ENCODE results near the gene CLCNKB.

The CLCNKB gene

GRCh38 chr1:16070640-16071355, 27.2 kb downstream of the CLCNKB start:
- Mint-ChIP-seq H3K27me3 (peaks cover 34% of the 10 kb centered on the region), H3K36me3 (no peaks in the 10 kb centered on the region), H3K4me1 (peaks cover 34% of the 10 kb centered on the region), H3K27ac (no peak overlapping the region), H3K4me3 (no peak overlapping the region), H3K9me3 (no peaks in the 10 kb centered on the region)
- no peak for ATAC-seq

GRCh38 chr1:16071614-16072013, 28.0 kb downstream of the CLCNKB start:
- Mint-ChIP-seq H3K4me3 (no peak overlapping the region), H3K36me3 (no peaks in the 10 kb centered on the region), H3K4me1 (peaks cover 34% of the 10 kb centered on the region), H3K27ac (no peak overlapping the region), H3K27me3 (peaks cover 31% of the 10 kb centered on the region), H3K9me3 (no peaks in the 10 kb centered on the region)
- ATAC-seq: no peak

- Mint-ChIP-seq H3K4me3 (peak overlapping the region; percentile 68), H3K27me3 (peaks cover 31% of the 10 kb centered on the region), H3K4me1 (peaks cover 34% of the 10 kb centered on the region), H3K27ac (peak overlapping the region; percentile 20), H3K9me3 (no peaks in the 10 kb centered on the region), H3K36me3 (no peaks in the 10 kb centered on the region)
- no peak for ATAC-seq
These were observed 28.5 kb downstream of the CLCNKB start for GRCh38 chr1:16072095-16072494.

DNA sequence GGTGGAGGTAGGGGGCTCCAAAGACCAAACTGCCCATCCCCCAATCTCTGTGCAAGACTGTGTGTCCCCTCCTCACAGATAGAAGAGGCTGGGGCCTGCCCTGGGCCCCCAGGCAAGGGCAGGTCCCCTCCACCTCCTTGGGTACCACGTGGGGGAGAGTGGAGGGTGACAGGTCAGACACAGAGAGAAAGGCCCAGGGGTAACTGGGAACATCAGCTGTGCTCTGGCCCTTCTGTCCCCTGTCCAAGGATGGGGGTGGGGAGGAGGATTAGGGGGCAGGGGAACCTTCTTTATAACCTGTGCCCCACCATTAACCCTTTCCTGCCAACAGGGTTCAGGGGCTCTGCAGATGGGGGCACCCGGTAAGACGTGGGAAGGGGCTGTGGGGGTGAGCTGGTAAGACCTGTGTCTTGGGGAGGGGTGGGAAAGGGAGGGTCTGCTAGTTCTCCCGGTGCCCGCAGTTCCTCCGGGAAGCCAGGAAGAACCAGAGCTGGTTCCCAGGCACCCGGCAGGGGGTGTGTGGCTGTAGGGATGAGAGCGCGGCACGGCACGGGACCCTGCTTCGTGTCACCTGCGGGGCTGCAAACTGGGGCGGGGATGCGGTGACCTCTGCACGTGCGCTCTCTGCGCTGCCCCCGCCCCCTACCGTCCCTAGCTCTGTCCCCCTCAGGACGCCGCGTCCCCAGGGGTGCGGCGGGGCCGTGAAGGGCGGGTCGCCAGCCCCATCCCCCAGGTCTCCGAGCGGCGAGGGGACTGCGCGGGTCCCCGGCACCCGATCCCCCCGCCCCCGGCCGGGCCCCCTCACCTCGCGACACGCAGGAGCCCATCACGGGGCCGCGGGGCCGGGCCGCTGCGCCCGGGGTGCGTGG, 29.3 kb downstream of the CLCNKB start:
- peaks cover 33% of the 10 kb centered on the region for H3K4me1 Mint-ChIP-seq
- peak overlapping the region; percentile 20 for H3K27ac Mint-ChIP-seq
- peak; percentile 52 for ATAC-seq
- H3K27me3 Mint-ChIP-seq: peaks cover 24% of the 10 kb centered on the region
- H3K36me3 Mint-ChIP-seq: no peaks in the 10 kb centered on the region
- H3K4me3 Mint-ChIP-seq: peak overlapping the region; percentile 68
- H3K9me3 Mint-ChIP-seq: no peaks in the 10 kb centered on the region

GRCh38 chr1:16073490-16074119, 30.0 kb downstream of the CLCNKB start, which contains the start of gene FAM131C:
Gene FAM131C (minus strand): TSS chr1:16073651. CDS start chr1:16073442, 209 bp downstream.
- H3K27ac Mint-ChIP-seq: peak within 1 kb of the TSS; percentile 78
- peaks cover 37% of the 10 kb centered on the region for H3K4me1 Mint-ChIP-seq
- ATAC-seq: peak; percentile 88
- H3K4me3 Mint-ChIP-seq: peak within 1 kb of the TSS; percentile 68
- H3K9me3 Mint-ChIP-seq: no peaks in the 10 kb centered on the region
- no peaks in the 10 kb centered on the region for H3K36me3 Mint-ChIP-seq
- H3K27me3 Mint-ChIP-seq: peaks cover 21% of the 10 kb centered on the region

GRCh38 chr1:16074217-16074616, 30.6 kb downstream of the CLCNKB start:
- ATAC-seq: no peak
- peak overlapping the region; percentile 78 for H3K27ac Mint-ChIP-seq
- H3K27me3 Mint-ChIP-seq: peaks cover 21% of the 10 kb centered on the region
- H3K9me3 Mint-ChIP-seq: no peaks in the 10 kb centered on the region
- peak overlapping the region; percentile 51 for H3K4me3 Mint-ChIP-seq
- H3K4me1 Mint-ChIP-seq: peaks cover 42% of the 10 kb centered on the region
- H3K36me3 Mint-ChIP-seq: no peaks in the 10 kb centered on the region

GRCh38 chr1:16075337-16076030, 31.9 kb downstream of the CLCNKB start:
- no peaks in the 10 kb centered on the region for H3K36me3 Mint-ChIP-seq
- H3K4me1 Mint-ChIP-seq: peaks cover 38% of the 10 kb centered on the region
- H3K4me3 Mint-ChIP-seq: no peak overlapping the region
- H3K27me3 Mint-ChIP-seq: peaks cover 21% of the 10 kb centered on the region
- no peak for ATAC-seq
- no peaks in the 10 kb centered on the region for H3K9me3 Mint-ChIP-seq
- H3K27ac Mint-ChIP-seq: peak overlapping the region; percentile 28

DNA sequence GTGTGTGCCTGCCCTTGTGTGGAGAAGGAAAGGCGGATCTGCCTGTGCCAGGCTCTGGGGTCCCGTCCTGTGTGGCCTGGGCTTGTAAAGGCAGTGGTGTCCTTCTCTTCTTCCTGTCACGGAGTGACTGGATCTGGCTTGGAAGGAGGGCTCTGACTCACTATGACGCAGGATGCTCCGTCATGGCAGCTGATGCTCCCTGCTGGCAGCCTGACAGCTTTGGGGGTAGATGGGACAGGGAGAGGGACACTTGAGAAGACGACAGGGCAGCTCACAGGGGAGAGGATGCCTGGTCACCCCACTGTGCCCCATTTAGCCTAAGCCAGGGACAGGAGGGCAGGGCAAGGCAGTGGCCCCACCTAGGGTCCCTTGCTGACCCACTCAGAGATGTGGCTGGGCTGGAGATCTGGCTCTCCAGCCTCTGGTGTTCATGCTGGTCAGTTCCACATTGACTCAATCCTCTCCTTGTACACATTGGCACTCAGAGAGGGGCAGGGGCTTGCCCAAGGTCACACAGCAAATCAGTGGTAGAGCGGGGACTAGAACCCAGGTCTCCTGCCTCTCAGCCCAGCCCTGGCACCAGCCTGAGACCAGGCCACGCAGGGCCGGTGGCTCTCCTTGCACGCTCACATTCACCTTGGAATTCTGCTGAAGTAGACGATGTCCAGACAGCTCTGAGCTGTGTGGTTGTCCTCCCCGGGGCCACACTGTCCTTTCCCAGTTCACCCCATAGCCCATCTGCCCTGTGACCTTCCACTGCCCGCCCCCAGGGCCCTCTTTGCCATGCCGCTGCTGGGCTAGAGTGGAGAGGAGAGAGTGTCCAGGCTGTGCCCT, 32.7 kb downstream of the CLCNKB start:
- Mint-ChIP-seq H3K36me3 (no peaks in the 10 kb centered on the region), H3K4me3 (no peak overlapping the region), H3K27me3 (peaks cover 21% of the 10 kb centered on the region), H3K9me3 (no peaks in the 10 kb centered on the region), H3K4me1 (peaks cover 31% of the 10 kb centered on the region), H3K27ac (peak overlapping the region; percentile 28)
- ATAC-seq: no peak

DNA sequence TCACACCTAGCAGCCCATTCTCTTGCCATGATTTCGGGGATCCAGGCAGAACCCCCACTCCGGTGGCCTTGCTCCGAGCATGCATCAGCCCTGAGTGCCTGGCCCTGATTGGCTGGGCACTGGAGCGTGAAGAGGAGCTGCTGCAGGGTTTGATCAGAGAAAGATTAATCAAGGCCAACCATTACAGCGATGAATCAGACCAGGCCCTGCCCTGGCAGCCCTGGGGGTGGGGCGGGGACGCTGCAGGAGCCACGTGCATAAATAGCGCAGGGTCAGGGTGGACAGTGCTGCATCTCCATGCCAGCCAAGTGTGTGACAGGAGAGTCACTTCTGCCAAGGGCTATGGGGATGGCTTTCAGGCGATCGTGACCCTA, 33.3 kb downstream of the CLCNKB start:
- no peak for ATAC-seq
- Mint-ChIP-seq H3K4me3 (no peak overlapping the region), H3K4me1 (peaks cover 30% of the 10 kb centered on the region), H3K36me3 (no peaks in the 10 kb centered on the region), H3K27ac (peak overlapping the region; percentile 79), H3K27me3 (peaks cover 20% of the 10 kb centered on the region), H3K9me3 (no peaks in the 10 kb centered on the region)

DNA sequence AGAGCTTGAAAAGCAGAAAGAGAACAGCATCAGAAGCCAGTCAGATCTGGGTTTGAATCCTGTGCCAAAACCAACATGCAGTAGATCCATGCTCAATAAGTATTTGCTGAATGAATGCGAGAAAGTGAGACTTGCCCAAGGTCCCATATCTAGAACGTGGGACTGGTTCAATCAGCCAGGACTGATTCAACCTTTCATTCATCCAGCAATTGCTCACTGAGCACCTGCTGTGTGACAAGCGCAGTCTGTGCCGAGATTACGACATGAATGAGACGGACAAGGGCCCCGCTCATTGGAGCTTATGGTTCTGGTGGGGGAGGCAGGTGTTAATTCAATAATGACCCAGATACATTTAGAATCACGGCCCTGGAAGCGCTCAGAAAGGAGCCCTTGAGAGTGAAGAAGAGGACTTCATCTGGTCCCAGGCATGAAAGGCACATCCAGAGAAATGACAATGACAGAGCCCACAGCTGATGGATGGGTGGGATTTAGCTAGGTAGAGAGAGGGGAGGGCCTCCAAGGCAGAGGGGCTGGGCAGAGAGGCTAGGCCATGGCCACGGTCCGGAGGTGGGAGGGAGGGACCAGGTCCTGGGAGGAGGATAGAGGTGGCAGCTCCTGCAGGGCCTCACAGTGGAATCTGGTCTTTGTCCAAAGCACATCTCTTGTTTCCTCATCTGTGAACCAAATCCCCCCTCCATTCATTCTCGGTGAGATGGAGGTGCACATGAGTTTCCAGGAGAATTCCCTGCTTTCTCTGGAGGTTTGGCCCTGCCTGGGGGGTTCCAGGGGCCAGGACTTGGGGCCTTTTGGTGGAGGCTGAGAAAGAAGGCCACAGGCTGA, 34.0 kb downstream of the CLCNKB start:
- H3K27ac Mint-ChIP-seq: peak overlapping the region; percentile 79
- no peaks in the 10 kb centered on the region for H3K9me3 Mint-ChIP-seq
- peaks cover 30% of the 10 kb centered on the region for H3K4me1 Mint-ChIP-seq
- no peak for ATAC-seq
- H3K4me3 Mint-ChIP-seq: no peak overlapping the region
- peaks cover 12% of the 10 kb centered on the region for H3K27me3 Mint-ChIP-seq
- H3K36me3 Mint-ChIP-seq: no peaks in the 10 kb centered on the region

DNA sequence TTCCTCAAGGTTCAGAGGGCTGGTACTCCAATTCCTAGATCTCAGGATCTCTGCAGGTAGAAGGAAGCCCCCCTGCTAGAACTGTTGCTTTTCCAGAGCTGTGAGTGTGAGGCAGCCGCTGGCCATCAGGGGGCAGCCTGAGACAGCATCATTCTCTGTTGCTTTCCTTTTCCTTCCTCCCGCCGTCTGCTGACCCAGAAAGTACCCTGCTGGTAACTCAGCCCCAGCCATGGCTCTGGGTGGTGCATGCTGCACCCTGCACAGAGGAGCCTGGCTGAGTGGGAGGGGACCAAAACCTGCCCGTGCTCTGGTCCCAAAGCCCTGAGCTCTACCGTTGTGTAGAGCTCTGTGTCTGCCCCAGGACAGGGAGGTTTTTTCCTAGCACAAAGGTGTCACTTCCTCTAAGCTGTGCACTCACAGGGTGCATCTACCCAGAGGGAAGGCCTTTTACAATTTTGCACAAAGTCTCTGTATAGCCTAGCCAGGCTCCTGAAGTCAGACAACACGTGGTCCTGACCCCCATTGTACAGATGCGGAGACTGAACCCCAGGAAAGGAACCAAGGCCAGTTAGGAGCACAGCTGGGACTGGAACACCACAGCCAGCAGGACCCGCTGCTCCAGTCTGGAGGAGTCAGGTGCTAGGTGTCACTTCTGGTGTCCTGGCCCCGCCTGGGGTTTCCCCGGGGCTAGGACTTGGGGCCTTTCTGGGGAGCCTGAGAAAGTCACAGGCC, 35.5 kb downstream of the CLCNKB start:
- H3K36me3 Mint-ChIP-seq: no peaks in the 10 kb centered on the region
- H3K4me3 Mint-ChIP-seq: peak overlapping the region; percentile 76
- H3K9me3 Mint-ChIP-seq: no peaks in the 10 kb centered on the region
- H3K27me3 Mint-ChIP-seq: peaks cover 8% of the 10 kb centered on the region
- peak; percentile 93 for ATAC-seq
- peaks cover 25% of the 10 kb centered on the region for H3K4me1 Mint-ChIP-seq
- H3K27ac Mint-ChIP-seq: peak overlapping the region; percentile 79

GRCh38 chr1:16080422-16081150, 37.0 kb downstream of the CLCNKB start:
- no peak for ATAC-seq
- H3K27ac Mint-ChIP-seq: no peak overlapping the region
- H3K9me3 Mint-ChIP-seq: no peaks in the 10 kb centered on the region
- no peaks in the 10 kb centered on the region for H3K36me3 Mint-ChIP-seq
- H3K4me3 Mint-ChIP-seq: no peak overlapping the region
- no peaks in the 10 kb centered on the region for H3K27me3 Mint-ChIP-seq
- peaks cover 19% of the 10 kb centered on the region for H3K4me1 Mint-ChIP-seq
